HFFc6 (cell line): ENCODE measurements around the gene IL11. TPM values are rescaled to one million over a fixed set of nuclear protein-coding genes. Genes with fewer than 3 reads are reported as not detected.

Experiments used
- DNase-seq: peaks from one replicate; pipeline ENCODE4 v3.0.0-alpha.2; 2018
- H3K27ac Mint-ChIP-seq: 2 replicates; pipeline ENCODE4 v1.8.0; 2020; ENCODE audit warnings: mild to moderate bottlenecking, mixed read lengths
- H3K27me3 Mint-ChIP-seq: 2 replicates; pipeline ENCODE4 v1.8.0; 2021; ENCODE audit warnings: mild to moderate bottlenecking, moderate library complexity, mixed read lengths; ENCODE audit not compliant: insufficient read depth
- H3K36me3 Mint-ChIP-seq: 2 replicates; pipeline ENCODE4 v1.8.0; 2021; ENCODE audit warnings: low read depth, mixed read lengths
- H3K4me1 Mint-ChIP-seq: 2 replicates; pipeline ENCODE4 v1.8.0; 2020; ENCODE audit warnings: low read depth, mixed read lengths
- H3K4me3 Mint-ChIP-seq: 2 replicates; pipeline ENCODE4 v1.8.0; 2020; ENCODE audit warnings: mild to moderate bottlenecking, moderate library complexity, mixed read lengths
- H3K9me3 Mint-ChIP-seq: 2 replicates; pipeline ENCODE4 v1.8.0; 2020; ENCODE audit warnings: mild to moderate bottlenecking, mixed read lengths
- total RNA-seq, 6 experiments: library from RNA; stranded (reverse); fragmentation: NEBNext Ultra II Directional; extraction: Animal tissue kit (Norgen Biotek cat#: 25700); gene quantifications; 2 replicates in 1 of 6; 3 replicates in 5 of 6; pipeline ENCODE4 v1.2.3, GENCODE V29; 2021
- TF ChIP-seq, protein P1 (sequence below): fragments of 200-600 bp; sonication (generic); IDR thresholded peaks from 2 replicates; pipeline ENCODE4 v1.5.0; 2021; ENCODE audit warnings: antibody characterized with exemption, mild to moderate bottlenecking

The IL11 gene
- total RNA-seq, 6 experiments from 2014 or later = 22.2 to 43.4 (median 36.1) TPM

DNA sequence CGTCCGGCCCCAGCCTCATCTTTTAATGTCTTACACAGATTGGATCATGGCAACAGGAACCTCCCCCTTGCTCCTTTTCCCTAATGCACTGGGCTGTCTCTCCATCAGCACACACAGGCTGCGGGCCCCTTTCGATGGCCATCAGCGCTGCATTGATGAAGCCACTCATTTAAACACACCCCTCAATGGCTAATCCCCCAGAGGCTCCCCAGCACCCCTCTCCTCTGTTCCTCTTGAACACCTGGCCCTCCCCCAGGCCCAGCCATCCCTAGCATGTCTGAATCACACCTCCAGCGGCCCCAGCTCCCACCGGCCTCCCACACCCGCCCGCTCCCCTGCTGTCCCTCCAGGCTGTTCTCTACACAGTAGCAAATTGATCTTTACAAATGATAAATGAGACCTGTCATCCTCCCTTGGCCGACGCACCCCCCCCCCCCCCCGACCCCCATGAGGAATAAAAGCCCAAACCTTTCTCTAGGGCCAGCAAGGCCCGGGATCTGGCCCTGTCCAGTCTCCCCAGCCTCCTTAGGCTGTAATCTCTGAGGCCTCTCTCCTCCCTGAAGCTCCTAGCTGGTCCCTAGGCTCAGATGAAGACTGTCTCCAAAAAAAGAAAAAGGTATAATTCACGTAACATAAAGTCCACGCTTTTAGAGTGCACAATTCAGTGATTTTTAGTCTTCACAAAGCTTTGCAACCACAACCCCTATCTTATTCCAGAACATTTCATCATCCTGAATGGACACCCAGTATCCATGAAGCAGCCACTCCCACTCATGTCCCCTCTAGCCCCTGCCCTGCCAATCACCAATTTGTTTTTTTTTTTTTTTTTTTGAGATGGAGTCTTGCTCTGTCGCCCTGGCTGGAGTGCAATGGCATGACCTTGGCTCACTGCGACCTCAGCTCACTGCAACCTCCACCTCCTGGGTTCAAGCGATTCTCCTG, 22.8 kb upstream of the IL11 start:
- H3K36me3 Mint-ChIP-seq = peaks cover 32% of the 10 kb centered on the region
- peaks cover 28% of the 10 kb centered on the region for H3K4me1 Mint-ChIP-seq
- DNase-seq = no peak
- H3K27ac Mint-ChIP-seq = no peak overlapping the region
- H3K4me3 Mint-ChIP-seq = no peak overlapping the region
- TF ChIP-seq, protein P1, sequence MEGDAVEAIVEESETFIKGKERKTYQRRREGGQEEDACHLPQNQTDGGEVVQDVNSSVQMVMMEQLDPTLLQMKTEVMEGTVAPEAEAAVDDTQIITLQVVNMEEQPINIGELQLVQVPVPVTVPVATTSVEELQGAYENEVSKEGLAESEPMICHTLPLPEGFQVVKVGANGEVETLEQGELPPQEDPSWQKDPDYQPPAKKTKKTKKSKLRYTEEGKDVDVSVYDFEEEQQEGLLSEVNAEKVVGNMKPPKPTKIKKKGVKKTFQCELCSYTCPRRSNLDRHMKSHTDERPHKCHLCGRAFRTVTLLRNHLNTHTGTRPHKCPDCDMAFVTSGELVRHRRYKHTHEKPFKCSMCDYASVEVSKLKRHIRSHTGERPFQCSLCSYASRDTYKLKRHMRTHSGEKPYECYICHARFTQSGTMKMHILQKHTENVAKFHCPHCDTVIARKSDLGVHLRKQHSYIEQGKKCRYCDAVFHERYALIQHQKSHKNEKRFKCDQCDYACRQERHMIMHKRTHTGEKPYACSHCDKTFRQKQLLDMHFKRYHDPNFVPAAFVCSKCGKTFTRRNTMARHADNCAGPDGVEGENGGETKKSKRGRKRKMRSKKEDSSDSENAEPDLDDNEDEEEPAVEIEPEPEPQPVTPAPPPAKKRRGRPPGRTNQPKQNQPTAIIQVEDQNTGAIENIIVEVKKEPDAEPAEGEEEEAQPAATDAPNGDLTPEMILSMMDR = no peak
- H3K9me3 Mint-ChIP-seq = no peaks in the 10 kb centered on the region
- H3K27me3 Mint-ChIP-seq = peaks cover 9% of the 10 kb centered on the region

DNA sequence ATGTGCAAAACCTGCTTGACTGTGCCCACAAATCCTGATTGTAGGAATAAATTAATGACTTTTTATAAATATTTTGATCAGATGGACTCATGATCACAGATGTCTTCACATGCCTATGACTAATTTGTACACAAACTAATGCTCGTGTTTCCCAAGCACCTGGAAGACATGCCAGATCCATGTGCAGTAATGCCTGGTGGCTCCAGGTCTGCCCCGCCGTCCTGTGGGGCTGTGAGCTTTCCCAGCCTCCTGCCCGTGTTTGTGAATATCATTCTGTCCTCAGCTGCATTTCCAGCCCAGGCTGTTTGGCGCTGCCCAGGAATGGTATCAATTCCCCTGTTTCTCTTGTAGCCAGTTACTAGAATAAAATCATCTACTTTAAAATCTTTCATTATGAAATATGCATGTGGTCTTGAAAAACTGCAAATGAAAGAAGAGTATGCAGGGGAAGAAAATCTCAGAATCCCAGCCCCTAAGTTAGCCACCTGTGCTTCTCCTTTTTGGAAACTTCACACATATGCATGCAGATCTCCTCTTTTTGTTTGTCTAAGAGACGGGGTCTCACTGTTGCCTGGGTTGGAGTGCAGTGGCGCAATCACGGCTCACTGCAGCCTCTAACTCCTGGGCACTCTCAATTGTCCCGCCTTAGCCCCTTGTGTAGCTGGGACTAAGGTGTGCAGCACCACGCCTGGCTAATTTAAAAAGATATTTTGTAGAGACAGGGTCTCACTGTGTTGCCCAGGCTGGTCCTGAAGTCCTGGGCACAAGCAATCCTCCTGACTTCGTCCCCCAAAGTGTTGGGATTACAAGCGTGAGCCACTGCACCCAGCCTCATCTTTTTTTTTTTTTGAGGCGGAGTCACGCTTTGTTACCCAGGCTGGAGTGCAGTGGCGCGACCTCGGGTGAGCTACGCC, 21.7 kb upstream of the IL11 start:
- DNase-seq = no peak
- Mint-ChIP-seq H3K27me3 (peaks cover 9% of the 10 kb centered on the region), H3K27ac (peak overlapping the region; percentile 51), H3K36me3 (peaks cover 40% of the 10 kb centered on the region), H3K4me1 (peaks cover 38% of the 10 kb centered on the region), H3K9me3 (no peaks in the 10 kb centered on the region), H3K4me3 (no peak overlapping the region; the same call in 1 of the 2 replicates)
- TF ChIP-seq, protein P1 = no peak

GRCh38 chr19:55391191-55391670, 21.0 kb upstream of the IL11 start:
- DNase-seq = no peak
- Mint-ChIP-seq H3K27ac (peak overlapping the region; percentile 51), H3K9me3 (peaks cover under 1% of the 10 kb centered on the region; the same call in 1 of the 2 replicates), H3K36me3 (peaks cover 47% of the 10 kb centered on the region), H3K4me3 (no peak overlapping the region; the same call in 1 of the 2 replicates), H3K27me3 (peaks cover 9% of the 10 kb centered on the region), H3K4me1 (peaks cover 38% of the 10 kb centered on the region)
- TF ChIP-seq, protein P1 = no peak

DNA sequence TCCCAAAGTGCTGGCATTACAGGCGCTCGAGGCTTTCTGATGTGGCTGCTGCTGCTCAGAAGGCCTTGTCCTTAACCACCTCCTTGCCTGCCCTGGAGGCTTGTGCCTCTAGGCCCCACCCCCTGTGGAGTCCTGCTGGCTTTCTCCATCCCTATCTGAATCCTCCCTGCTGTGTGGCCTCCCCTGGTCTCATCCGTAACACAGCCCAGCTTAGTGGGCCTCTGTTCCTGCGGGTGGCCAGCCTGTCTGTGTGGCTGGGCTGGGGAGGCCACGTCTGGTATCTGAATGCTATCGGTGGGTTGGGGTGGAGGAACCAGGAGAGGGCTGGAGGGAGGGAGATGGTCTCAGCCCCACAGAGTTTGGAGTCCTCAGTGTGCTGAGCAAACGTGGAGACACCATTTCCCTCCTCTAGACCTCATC, 20.2 kb upstream of the IL11 start:
- peaks cover 15% of the 10 kb centered on the region for H3K27me3 Mint-ChIP-seq
- peaks cover 38% of the 10 kb centered on the region for H3K4me1 Mint-ChIP-seq
- peaks cover 7% of the 10 kb centered on the region for H3K9me3 Mint-ChIP-seq
- no peak for DNase-seq
- H3K27ac Mint-ChIP-seq = peak overlapping the region; percentile 63
- H3K36me3 Mint-ChIP-seq = peaks cover 54% of the 10 kb centered on the region
- no peak overlapping the region for H3K4me3 Mint-ChIP-seq
- TF ChIP-seq, protein P1 = no peak
